B cell (primary cell): ENCODE data around the gene ALDH3B1. TPM values are rescaled to one million over a fixed set of nuclear protein-coding genes. Genes with fewer than 3 reads are reported as not detected.
"Not testable (repeated sequence)": the region's sequence is repeated elsewhere in the genome, so short reads cannot be mapped to it uniquely, and the experiment has no call there.

Experiments
- ATAC-seq: fragments of 200-7000 bp; cut with Tn5 transposase; one replicate; pipeline ENCODE4 v1.10.0; 2021; ENCODE audit warnings: low read depth, mild to moderate bottlenecking, moderate number of reproducible peaks, moderate library complexity
- CTCF ChIA-PET: fragments of 350-600 bp; sonication (Branson Sonifier 250); formaldehyde crosslinking; loops from one replicate; lab custom pipeline; 2021; ENCODE audit warnings: antibody characterized with exemption, inconsistent platforms; lab: Charles Lee
- POLR2A ChIA-PET: fragments of 350-600 bp; sonication (Branson Sonifier 250); formaldehyde crosslinking; loops from one replicate; lab custom pipeline; 2021; ENCODE audit warnings: antibody characterized with exemption; lab: Charles Lee
- DNase-seq: peaks from one replicate; pipeline ENCODE4 v3.0.0; 2013
- H2AFZ ChIP-seq: 2 replicates; pipeline ENCODE4 v1.6.1; 2012; ENCODE audit warnings: mild to moderate bottlenecking, low read depth, low read length; ENCODE audit not compliant: insufficient read depth, poor library complexity, severe bottlenecking
- H3K27ac ChIP-seq, 2 donors: 1 replicate in 1 of 2; 2 replicates in 1 of 2; pipeline ENCODE4 v1.5.1; 2012 to 2013; ENCODE audit warnings: low read length in 2 of 2, mild to moderate bottlenecking in 2 of 2, moderate library complexity in 1 of 2
- H3K27me3 ChIP-seq, 4 experiments: fragments of 200-600 bp in 1 of 4; sonication (generic) in 1 of 4; replicated peaks in 1 of 4; 1 replicate in 2 of 4; 2 replicates in 2 of 4; pipeline versions ENCODE4 v1.6.1 to v1.7.0; 2013 to 2016; ENCODE audit warnings: low read length in 3 of 4, mild to moderate bottlenecking in 2 of 4, mixed read lengths in 1 of 4, moderate library complexity in 1 of 4; ENCODE audit not compliant: insufficient read depth in 4 of 4, control insufficient read depth in 3 of 4; ENCODE audit errors: control extremely low read depth in 1 of 4
- H3K36me3 ChIP-seq, 2 experiments: replicated peaks in 1 of 2; 1 replicate in 1 of 2; 2 replicates in 1 of 2; pipeline versions ENCODE4 v1.6.1 to v1.7.1; 2013; ENCODE audit warnings: low read length in 1 of 2; ENCODE audit not compliant: insufficient read depth in 2 of 2, control insufficient read depth in 1 of 2; ENCODE audit errors: control extremely low read depth in 1 of 2, extremely low read depth in 1 of 2
- H3K4me1 ChIP-seq, 2 donors: fragments of 200-600 bp in 1 of 2; sonication (generic) in 1 of 2; 1 replicate in 1 of 2; 2 replicates in 1 of 2; pipeline versions ENCODE4 v1.5.1 to v1.6.1; 2013 to 2017; ENCODE audit warnings: low read length in 2 of 2; ENCODE audit not compliant: control insufficient read depth in 2 of 2, insufficient read depth in 2 of 2
- H3K4me2 ChIP-seq: replicated peaks from 2 replicates; pipeline ENCODE3; 2012; ENCODE audit warnings: mild to moderate bottlenecking, low read depth, low read length; ENCODE audit not compliant: poor library complexity, severe bottlenecking
- H3K4me3 ChIP-seq, 5 experiments: fragments of 200-600 bp in 1 of 5; sonication (generic) in 1 of 5; 1 replicate in 3 of 5; 2 replicates in 2 of 5; pipeline versions ENCODE4 v1.5.1 to v1.7.0; 2011 to 2016; ENCODE audit warnings: low read length in 4 of 5, mild to moderate bottlenecking in 4 of 5, low read depth in 2 of 5, control low read depth in 1 of 5, moderate library complexity in 1 of 5; ENCODE audit not compliant: insufficient read depth in 1 of 5; ENCODE audit errors: control extremely low read depth in 1 of 5, extremely low read depth in 1 of 5
- H3K79me2 ChIP-seq: fragments of 200-600 bp; sonication (generic); one replicate; pipeline ENCODE4 v1.6.0; 2016; ENCODE audit warnings: low read length; ENCODE audit not compliant: control insufficient read depth, insufficient read depth
- H3K9ac ChIP-seq: fragments of 200-600 bp; sonication (generic); 2 replicates; pipeline ENCODE4 v1.6.1; 2017; ENCODE audit warnings: mild to moderate bottlenecking, low read length, moderate library complexity
- H3K9me3 ChIP-seq, 3 donors: one replicate each; pipeline versions ENCODE4 v1.6.1 to v1.7.1; 2013; ENCODE audit warnings: low read length in 2 of 3; ENCODE audit not compliant: control insufficient read depth in 2 of 3, insufficient read depth in 1 of 3; ENCODE audit errors: control extremely low read depth in 1 of 3
- H4K20me1 ChIP-seq: 2 replicates; pipeline ENCODE4 v1.6.0; 2012; ENCODE audit warnings: mild to moderate bottlenecking, low read length; ENCODE audit not compliant: insufficient read depth, control insufficient read depth, poor library complexity, severe bottlenecking
- H3K27ac Mint-ChIP-seq: one replicate; pipeline ENCODE4 v1.8.0; 2021; ENCODE audit warnings: mixed read lengths
- H3K27me3 Mint-ChIP-seq: one replicate; pipeline ENCODE4 v1.8.0; 2021; ENCODE audit warnings: mixed read lengths
- H3K4me1 Mint-ChIP-seq: one replicate; pipeline ENCODE4 v1.8.0; 2021; ENCODE audit warnings: mixed read lengths
- H3K4me3 Mint-ChIP-seq: one replicate; pipeline ENCODE4 v1.8.0; 2021; ENCODE audit warnings: mixed read lengths
- H3K9me3 Mint-ChIP-seq: one replicate; pipeline ENCODE4 v1.8.0; 2022; ENCODE audit warnings: mixed read lengths; ENCODE audit not compliant: insufficient read depth
- WGBS: methylation state at CpG from one replicate; pipeline ENCODE4 v1.1.5; 2013; ENCODE audit warnings: missing lambda C conversion rate; ENCODE audit not compliant: insufficient coverage; 5-methylcytosine and 5-hydroxymethylcytosine counted together
- intact Hi-C: fragments of 100-400 bp; cut with micrococcal nuclease; formaldehyde crosslinking; loops from one replicate; pipeline ENCODE4 v1.10.0; 2022
- polyA plus RNA-seq: library from polyadenylated mRNA; depleted of rRNA; stranded (reverse); fragments of >200 nt; gene quantifications from 2 replicates; pipeline ENCODE4 v1.2.3, GENCODE V29; 2012
- total RNA-seq, 2 donors: library from RNA; stranded (reverse); fragments of 120-200 nt in 1 of 2; gene quantifications; 1 replicate in 1 of 2; 2 replicates in 1 of 2; pipeline versions ENCODE4 v1.2.3 to v1.2.4, GENCODE V29; 2013 to 2022

ALDH3B1 gene
- total and polyA plus RNA-seq, 2 donors (not counting 1 experiment from before 2014, with no cell fraction given) = 0.81 TPM

GRCh38 chr11:67995129-67995528 lies 15.0 kb upstream of the ALDH3B1 start:
- 97% methylated on average over 2 of the region's 3 CpGs for WGBS
- Histone ChIP-seq H4K20me1 (peaks cover 62% of the 10 kb centered on the region), H3K36me3 (peaks cover 5 to 53% of the 10 kb centered on the region in 2 experiments), H3K79me2 (peaks cover 43% of the 10 kb centered on the region), H3K4me1 (peaks cover 43 to 65% of the 10 kb centered on the region in 2 donors)
- CTCF ChIA-PET = interaction anchor here (1.7 to 1.9 kb wide), 2 partner anchors 8 to 13 kb away, joined by 11 to 14 read pairs; no protein-coding TSS in a partner anchor
- intact Hi-C loops, H3K4me2 ChIP-seq, H3K27ac Mint-ChIP-seq, H3K27me3 Mint-ChIP-seq, H3K9ac ChIP-seq, ATAC-seq, H3K27me3 ChIP-seq, H3K9me3 ChIP-seq, H2AFZ ChIP-seq, POLR2A ChIA-PET, H3K27ac ChIP-seq, H3K4me3 Mint-ChIP-seq, H3K9me3 Mint-ChIP-seq, H3K4me3 ChIP-seq: not testable (repeated sequence)
- DNase-seq = peak; percentile 10
- peaks cover 44% of the 10 kb centered on the region for H3K4me1 Mint-ChIP-seq

- POLR2A ChIA-PET = not testable (repeated sequence)
Measured at GRCh38 chr11:67995579-67995978, 14.5 kb upstream of the ALDH3B1 start.

More at GRCh38 chr11:67995579-67995978, 14.5 kb upstream of the ALDH3B1 start:
- WGBS = 55% methylated on average over 4 of the region's 14 CpGs
- H3K9me3 Mint-ChIP-seq, H3K4me2 ChIP-seq, intact Hi-C loops, H3K27me3 Mint-ChIP-seq, H3K27me3 ChIP-seq, H3K4me3 Mint-ChIP-seq, DNase-seq, H3K27ac ChIP-seq, H3K27ac Mint-ChIP-seq, H3K4me3 ChIP-seq, H3K9ac ChIP-seq, H2AFZ ChIP-seq, H3K9me3 ChIP-seq, CTCF ChIA-PET, ATAC-seq: not testable (repeated sequence)
- peaks cover 5 to 56% of the 10 kb centered on the region in 2 experiments for H3K36me3 ChIP-seq
- peaks cover 47% of the 10 kb centered on the region for H3K79me2 ChIP-seq
- peaks cover 44 to 69% of the 10 kb centered on the region in 2 donors for H3K4me1 ChIP-seq
- peaks cover 46% of the 10 kb centered on the region for H3K4me1 Mint-ChIP-seq
- H4K20me1 ChIP-seq = peaks cover 62% of the 10 kb centered on the region
